ENCODE results near the gene NRBF2.

DNA sequence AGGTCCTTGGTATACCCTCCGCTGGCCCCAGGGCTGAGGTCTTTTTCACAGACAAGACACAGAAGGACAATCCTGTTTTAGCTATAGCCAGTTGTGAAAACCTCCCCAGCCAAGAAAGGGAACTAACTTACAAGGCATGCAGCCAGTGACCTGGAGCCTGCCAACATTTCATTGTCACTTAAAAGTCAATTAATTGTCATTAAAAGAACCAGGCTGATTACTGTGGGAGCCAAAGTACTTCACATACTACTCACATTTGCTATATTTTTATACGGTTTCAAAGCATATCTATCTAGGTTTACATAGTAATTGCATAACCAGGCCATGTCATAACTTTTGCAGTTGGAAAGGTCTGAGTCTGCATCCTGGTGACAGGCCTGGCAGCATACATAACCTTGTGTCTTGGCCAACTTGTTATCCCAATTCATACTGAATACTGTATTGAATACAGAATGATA lies 31.1 kb downstream of the NRBF2 start:
- TF ChIP-seq, protein P1, sequence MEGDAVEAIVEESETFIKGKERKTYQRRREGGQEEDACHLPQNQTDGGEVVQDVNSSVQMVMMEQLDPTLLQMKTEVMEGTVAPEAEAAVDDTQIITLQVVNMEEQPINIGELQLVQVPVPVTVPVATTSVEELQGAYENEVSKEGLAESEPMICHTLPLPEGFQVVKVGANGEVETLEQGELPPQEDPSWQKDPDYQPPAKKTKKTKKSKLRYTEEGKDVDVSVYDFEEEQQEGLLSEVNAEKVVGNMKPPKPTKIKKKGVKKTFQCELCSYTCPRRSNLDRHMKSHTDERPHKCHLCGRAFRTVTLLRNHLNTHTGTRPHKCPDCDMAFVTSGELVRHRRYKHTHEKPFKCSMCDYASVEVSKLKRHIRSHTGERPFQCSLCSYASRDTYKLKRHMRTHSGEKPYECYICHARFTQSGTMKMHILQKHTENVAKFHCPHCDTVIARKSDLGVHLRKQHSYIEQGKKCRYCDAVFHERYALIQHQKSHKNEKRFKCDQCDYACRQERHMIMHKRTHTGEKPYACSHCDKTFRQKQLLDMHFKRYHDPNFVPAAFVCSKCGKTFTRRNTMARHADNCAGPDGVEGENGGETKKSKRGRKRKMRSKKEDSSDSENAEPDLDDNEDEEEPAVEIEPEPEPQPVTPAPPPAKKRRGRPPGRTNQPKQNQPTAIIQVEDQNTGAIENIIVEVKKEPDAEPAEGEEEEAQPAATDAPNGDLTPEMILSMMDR (IDR thresholded peaks at IDR 0.05): no peak
- TF ChIP-seq POLR2A (IDR thresholded peaks at IDR 0.05) (no peak), EP300 (IDR thresholded peaks at IDR 0.05) (no peak)

All from ovary (tissue), 3 donors.